K562 (cell line): ENCODE measurements around the gene LRRC71. TPM values are rescaled to one million over a fixed set of nuclear protein-coding genes. Genes with fewer than 3 reads are reported as not detected.

Experiments used
- ATAC-seq: fragments of 200-7000 bp; cut with Tn5 transposase; 3 replicates; pipeline ENCODE4 v1.9.1; 2020; ENCODE audit warnings: moderate library complexity
- BruUV-seq: library from RNA; stranded (reverse); fragments of 400-500 nt; replicated peaks from 2 replicates; lab custom pipeline; 2021; lab: Mats Ljungman, UMichigan
- CTCF ChIA-PET: fragments of 300-600 bp; formaldehyde crosslinking; extraction: SDS; loops from one replicate; lab custom pipeline; 2021; ENCODE audit warnings: low intra/inter-chr PET ratio; lab: Yijun Ruan, JAX
- POLR2A ChIA-PET: fragments of 300-600, 350-650 bp; sonication (Branson Sonifier 250); formaldehyde crosslinking; extraction: SDS; loops from one replicate; lab custom pipeline; 2021; ENCODE audit warnings: antibody characterized with exemption, inconsistent platforms; lab: Yijun Ruan, JAX
- DNase-seq, 4 experiments: peaks; one replicate each; pipeline versions ENCODE4 v3.0.0 to v3.0.0-alpha.2; 2011 to 2018; ENCODE audit warnings: low spot score in 3 of 4, mixed read lengths in 3 of 4; ENCODE audit errors: extremely low read depth in 1 of 4
- FAIRE-seq: peaks from 2 replicates; lab custom pipeline; 2011; peaks lifted over from hg19 to GRCh38; lab: Jason Lieb, UNC
- H2AFZ ChIP-seq: 2 replicates; pipeline ENCODE4 v1.6.0; 2011; ENCODE audit warnings: low read depth, low read length, control low read depth, inconsistent platforms
- H3K27ac ChIP-seq: fragments of 200-600 bp; 3 replicates; pipeline ENCODE4 v1.8.0; 2011; ENCODE audit warnings: low read depth, mild to moderate bottlenecking, control low read depth, inconsistent platforms, low read length, moderate library complexity, mixed read lengths; ENCODE audit errors: extremely low read depth
- H3K27me3 ChIP-seq, 2 experiments: fragments of 300-600 bp in 1 of 2; 2 replicates in 1 of 2; 3 replicates in 1 of 2; pipeline versions ENCODE4 v1.6.0 to v1.8.0; 2011; ENCODE audit warnings: inconsistent platforms in 2 of 2, low read length in 2 of 2, mild to moderate bottlenecking in 1 of 2, mixed read lengths in 1 of 2, moderate library complexity in 1 of 2; ENCODE audit not compliant: control insufficient read depth in 2 of 2, insufficient read depth in 2 of 2
- H3K36me3 ChIP-seq: fragments of 300-600 bp; 3 replicates; pipeline ENCODE4 v1.8.0; 2011; ENCODE audit warnings: mild to moderate bottlenecking, low read length, inconsistent platforms; ENCODE audit not compliant: control insufficient read depth, insufficient read depth
- H3K4me1 ChIP-seq, 2 experiments: fragments of 200-600 bp in 1 of 2; replicated peaks in 1 of 2; 2 replicates in 1 of 2; 3 replicates in 1 of 2; pipeline versions ENCODE4 v1.5.1 to v1.8.0; 2011; ENCODE audit warnings: inconsistent platforms in 2 of 2, low read length in 2 of 2, mild to moderate bottlenecking in 1 of 2, mixed read lengths in 1 of 2, moderate library complexity in 1 of 2; ENCODE audit not compliant: control insufficient read depth in 2 of 2, insufficient read depth in 2 of 2
- H3K4me2 ChIP-seq: 2 replicates; pipeline ENCODE4 v1.6.1; 2011; ENCODE audit warnings: low read length, control low read depth, inconsistent platforms, mixed read lengths; ENCODE audit not compliant: insufficient read depth
- H3K4me3 ChIP-seq: fragments of 200-600 bp; sonication (generic), shearing (Covaris generic); 2 replicates; pipeline ENCODE4 v1.5.1; 2016; ENCODE audit warnings: control low read depth, inconsistent platforms
- H3K79me2 ChIP-seq: fragments of 200-600 bp; 3 replicates; pipeline ENCODE4 v1.8.0; 2011; ENCODE audit warnings: low read length, inconsistent platforms; ENCODE audit not compliant: control insufficient read depth, insufficient read depth
- H3K9ac ChIP-seq, 2 experiments: 2 replicates each; pipeline versions ENCODE4 v1.6.0 to v1.6.1; 2011; ENCODE audit warnings: low read depth in 2 of 2, low read length in 2 of 2, control low read depth in 1 of 2, inconsistent platforms in 1 of 2, mild to moderate bottlenecking in 1 of 2, mixed read lengths in 1 of 2; ENCODE audit not compliant: insufficient read depth in 1 of 2
- H3K9me1 ChIP-seq: one replicate; pipeline ENCODE4 v1.6.0; 2011; ENCODE audit warnings: inconsistent platforms, mild to moderate bottlenecking, low read length, moderate library complexity; ENCODE audit not compliant: control insufficient read depth, insufficient read depth
- H3K9me3 ChIP-seq: replicated peaks from 2 replicates; pipeline ENCODE4 v1.5.1; 2011; ENCODE audit warnings: low read depth, low read length, inconsistent platforms; ENCODE audit not compliant: control insufficient read depth, insufficient read depth
- H4K20me1 ChIP-seq: replicated peaks from 2 replicates; pipeline ENCODE4 v1.6.1; 2011; ENCODE audit warnings: low read length, inconsistent platforms, mixed read lengths; ENCODE audit not compliant: control insufficient read depth, insufficient read depth
- CTBP1 ChIP-seq: fragments of 450-650 bp; IDR thresholded peaks from 2 replicates; pipeline ENCODE4 v1.6.1; 2016; ENCODE audit warnings: borderline replicate concordance
- JUND ChIP-seq, 2 experiments: IDR thresholded peaks; 2 replicates in 1 of 2; 3 replicates in 1 of 2; pipeline ENCODE4 v1.6.1; 2011; ENCODE audit warnings: borderline replicate concordance in 2 of 2, low read depth in 2 of 2, low read length in 2 of 2, improper control_type of control experiment in 1 of 2, missing biosample characterization in 1 of 2, missing genetic modification characterization in 1 of 2, missing genetic modification reagents in 1 of 2
- NFIC ChIP-seq: fragments of 450-650 bp; IDR thresholded peaks from 2 replicates; pipeline ENCODE4 v1.6.1; 2017; ENCODE audit warnings: mild to moderate bottlenecking, inconsistent platforms
- ZNF239 ChIP-seq: fragments of 250-450 bp; sonication (Bioruptor Pico); IDR thresholded peaks from 2 replicates; pipeline ENCODE4 v1.4.0; 2020; ENCODE audit warnings: mild to moderate bottlenecking
- WGBS: fragments of 100-300 bp; shearing (Covaris generic); methylation state at CpG from one replicate; pipeline ENCODE4 v1.1.6; 2016; ENCODE audit warnings: low coverage, mixed read lengths; ENCODE audit not compliant: insufficient coverage; ENCODE audit errors: missing lambda C conversion rate; 5-methylcytosine and 5-hydroxymethylcytosine counted together
- in situ Hi-C: fragments of 300-500 bp; cut with MboI; formaldehyde crosslinking; loops from 4 replicates; pipeline ENCODE4 v1.15.0; 2018; ENCODE audit warnings: inconsistent platforms, mixed read lengths
- intact Hi-C: fragments of 100-400 bp; cut with micrococcal nuclease; formaldehyde crosslinking; loops from 2 replicates; pipeline ENCODE4 v1.14.2; 2022
- polyA plus RNA-seq, 8 experiments: library from polyadenylated mRNA; depleted of rRNA in 4 of 8; stranded (reverse) in 5 of 8; unstranded in 3 of 8; fragments of >200 nt; fragmentation: Nextera tagmentation in 2 of 8; fragmentation: Illumina TruSeq in 1 of 8; extraction: Ambion mirVana in 2 of 8; extraction: Trizol in 1 of 8; gene quantifications; 2 replicates each; pipeline versions ENCODE4 v1.2.1 to v1.2.3, GENCODE V29; 2011 to 2014; ENCODE audit warnings: inconsistent platforms in 1 of 8, missing spikeins in 1 of 8
- total RNA-seq, 7 experiments: library from RNA; depleted of rRNA in 6 of 7; stranded (reverse); fragments of >200 nt in 6 of 7; fragmentation: Illumina TruSeq in 2 of 7; extraction: Trizol in 2 of 7; gene quantifications; 2 replicates each; pipeline versions ENCODE4 v1.2.1 to v1.2.3, GENCODE V29; 2011 to 2021; ENCODE audit warnings: low replicate concordance in 1 of 7

Gene LRRC71
- total and polyA plus RNA-seq, 9 of the 15 experiments (the other 6 are each of a cell fraction or from before 2014, with no cell fraction given), result 0.06 to 1.2 (median 0.51) TPM; not detected in 1

DNA sequence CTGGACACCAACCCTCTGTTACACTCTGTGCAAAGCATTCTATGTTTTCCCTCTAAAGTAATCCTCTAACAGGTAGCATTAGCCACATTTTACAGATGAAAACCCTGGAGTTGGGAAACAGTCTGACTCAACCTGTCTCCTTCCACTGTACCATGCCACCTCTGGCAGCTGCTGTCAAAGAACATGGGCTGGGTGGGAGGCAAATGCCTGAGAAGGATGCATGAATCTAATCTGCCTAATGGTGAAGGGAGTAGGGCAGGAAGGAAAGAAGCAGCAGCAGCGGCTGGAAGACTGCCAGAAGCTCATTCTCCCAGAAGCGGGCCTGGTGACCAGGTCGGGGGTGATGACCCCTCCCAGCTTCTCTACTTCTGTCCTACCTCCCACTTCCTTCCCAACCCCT lies 21.7 kb downstream of the LRRC71 start:
- Histone ChIP-seq H3K4me2 (no peak overlapping the region), H2AFZ (no peak overlapping the region), H3K9ac (no peak overlapping the region), H3K79me2 (no peaks in the 10 kb centered on the region), H3K4me3 (no peak overlapping the region), H3K27ac (no peak overlapping the region), H4K20me1 (no peaks in the 10 kb centered on the region), H3K9me3 (no peaks in the 10 kb centered on the region), H3K4me1 (no peaks in the 10 kb centered on the region; a peak in 2 of 5 replicates), H3K27me3 (no peaks in the 10 kb centered on the region), H3K9me1 (peaks cover 3% of the 10 kb centered on the region), H3K36me3 (peaks cover 53% of the 10 kb centered on the region; the same call in 2 of the 3 replicates)
- in situ Hi-C loops, result no loop called here
- DNase-seq (no peak), FAIRE-seq (no peak), ATAC-seq (no peak)
- CTCF ChIA-PET, result no interaction called here
- no TSS peak for BruUV-seq
- 26% methylated on average over 2 of the region's 3 CpGs for WGBS
- POLR2A ChIA-PET, result interaction anchor here (1.0 to 1.2 kb wide), 3 partner anchors 14 to 30 kb away, joined by 3 to 4 read pairs (median 3); no protein-coding TSS in a partner anchor
- intact Hi-C loops, result no loop called here
- no peak for TF ChIP-seq JUND (IDR thresholded peaks at IDR 0.05; ENCODE audit: borderline replicate concordance, low read depth, low read length)
- no peak for TF ChIP-seq JUND (tag; IDR thresholded peaks at IDR 0.05; ENCODE audit: borderline replicate concordance, low read depth, low read length)
- TF ChIP-seq NFIC, result peak; percentile 43
- TF ChIP-seq ZNF239 (CRISPR knock-in tag), result no peak

DNA sequence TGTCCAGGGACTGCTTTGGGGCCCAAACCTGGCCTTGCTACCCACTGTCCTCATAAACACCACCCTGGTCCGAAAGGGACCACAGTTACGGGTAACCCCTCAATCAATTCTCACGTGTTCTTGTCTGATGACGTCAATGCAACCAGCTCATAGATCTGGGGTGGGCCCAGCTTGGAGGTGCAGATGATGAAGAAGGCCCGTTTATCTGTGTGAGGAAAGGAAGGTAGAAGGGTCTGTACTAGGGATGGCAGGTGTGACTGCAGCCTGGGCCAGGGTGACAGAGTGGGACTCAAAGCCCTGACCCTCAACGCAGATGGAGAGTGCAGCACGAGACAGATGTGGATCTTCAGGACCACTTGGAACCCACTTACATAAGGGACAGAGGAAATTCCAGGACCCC lies 22.1 kb downstream of the LRRC71 start:
- POLR2A ChIA-PET, result interaction anchor here (1.0 to 1.2 kb wide), 2 partner anchors 17 to 30 kb away, joined by 3 read pairs; no protein-coding TSS in a partner anchor

More for the DNA sequence above, 22.1 kb downstream of the LRRC71 start:
- in situ Hi-C loops, result no loop called here
- Histone ChIP-seq H3K27ac (no peak overlapping the region), H4K20me1 (no peaks in the 10 kb centered on the region), H3K9ac (no peak overlapping the region), H3K36me3 (peaks cover 55% of the 10 kb centered on the region; the same call in 2 of the 3 replicates), H3K79me2 (no peaks in the 10 kb centered on the region), H3K27me3 (no peaks in the 10 kb centered on the region), H3K9me1 (peaks cover 3% of the 10 kb centered on the region), H3K4me1 (no peaks in the 10 kb centered on the region; a peak in 2 of 5 replicates), H2AFZ (no peak overlapping the region), H3K4me2 (no peak overlapping the region), H3K4me3 (no peak overlapping the region), H3K9me3 (no peaks in the 10 kb centered on the region)
- TF ChIP-seq NFIC, result 0 out of 2 replicates have a peak, but pooled peaks have one; percentile 2
- no peak for TF ChIP-seq CTBP1
- intact Hi-C loops, result no loop called here
- DNase-seq, result no peak
- BruUV-seq, result no TSS peak
- CTCF ChIA-PET, result no interaction called here
- WGBS, result 74% methylated on average over 7 of the region's 7 CpGs
- no peak for ATAC-seq
- no peak for FAIRE-seq
